K562 (cell line): Measurements from ENCODE around the gene TTC9B. TPM values are rescaled to one million over a fixed set of nuclear protein-coding genes. Genes with fewer than 3 reads are reported as not detected.

Experiments
- CBFA2T3 ChIP-seq: fragments of 450-650 bp; IDR thresholded peaks from 2 replicates; pipeline ENCODE4 v1.6.1; 2017
- DMBX1 ChIP-seq: fragments of 250-450 bp; sonication (Bioruptor Pico); IDR thresholded peaks from 2 replicates; pipeline ENCODE4 v1.8.0; 2022; ENCODE audit warnings: inconsistent platforms, mild to moderate bottlenecking, moderate library complexity, borderline replicate concordance
- EGR1 ChIP-seq: fragments of 450-650 bp; conservative IDR thresholded peaks from 2 replicates; pipeline ENCODE4 v1.6.1; 2017; ENCODE audit warnings: mild to moderate bottlenecking
- ETV6 ChIP-seq, 3 experiments: fragments of 150-350 bp in 1 of 3; sonication (generic) in 1 of 3; formaldehyde crosslinking in 1 of 3; IDR thresholded peaks; 2 replicates each; pipeline versions ENCODE4 v1.6.1 to v1.8.0; 2014 to 2022; ENCODE audit warnings: borderline replicate concordance in 2 of 3, low read depth in 2 of 3, antibody characterized with exemption in 1 of 3, low read length in 1 of 3, mild to moderate bottlenecking in 1 of 3, missing genetic modification reagents in 1 of 3
- FOXK1 ChIP-seq: sonication (generic); formaldehyde crosslinking; IDR thresholded peaks from 2 replicates; pipeline ENCODE4 v1.8.0; 2022; ENCODE audit warnings: missing genetic modification reagents, mild to moderate bottlenecking, borderline replicate concordance
- KDM1A ChIP-seq, 2 experiments: fragments of 450-650 bp; IDR thresholded peaks; 2 replicates each; pipeline ENCODE4 v1.6.1; 2016; ENCODE audit warnings: mild to moderate bottlenecking in 2 of 2
- MAFG ChIP-seq: fragments of 450-650 bp; conservative IDR thresholded peaks from 2 replicates; pipeline ENCODE4 v1.6.1; 2016; ENCODE audit warnings: missing genetic modification characterization, missing compliant biosample characterization
- MECOM ChIP-seq: fragments of 250-450 bp; sonication (Bioruptor Pico); IDR thresholded peaks from 2 replicates; pipeline ENCODE4 v1.8.0; 2022; ENCODE audit warnings: inconsistent platforms
- MEF2A ChIP-seq: IDR thresholded peaks from 2 replicates; pipeline ENCODE4 v1.6.1; 2011; ENCODE audit warnings: low read depth, mild to moderate bottlenecking, low read length, moderate library complexity; ENCODE audit not compliant: control insufficient read depth
- MTA3 ChIP-seq: fragments of 450-650 bp; formaldehyde crosslinking; IDR thresholded peaks from 2 replicates; pipeline ENCODE4 v1.6.1; 2017; ENCODE audit warnings: mild to moderate bottlenecking, borderline replicate concordance
- NCOR1 ChIP-seq: fragments of 450-650 bp; IDR thresholded peaks from 2 replicates; pipeline ENCODE4 v1.6.1; 2016; ENCODE audit warnings: mild to moderate bottlenecking, moderate library complexity
- POLR2AphosphoS5 ChIP-seq: IDR thresholded peaks from 2 replicates; pipeline ENCODE4 v1.6.1; 2011; ENCODE audit warnings: mild to moderate bottlenecking, low read depth, low read length, moderate library complexity; ENCODE audit not compliant: control insufficient read depth, insufficient read depth
- RBBP5 ChIP-seq: fragments of 200-600 bp; sonication (generic); IDR thresholded peaks from 2 replicates; pipeline ENCODE4 v1.6.1; 2012; ENCODE audit warnings: borderline replicate concordance, mild to moderate bottlenecking, low read length, control low read depth, inconsistent platforms; ENCODE audit not compliant: insufficient read depth, poor library complexity, severe bottlenecking
- SMAD1 ChIP-seq: fragments of 150-350 bp; IDR thresholded peaks from 2 replicates; pipeline ENCODE4 v1.6.1; 2014; ENCODE audit warnings: low read length, low read depth; ENCODE audit not compliant: partially characterized antibody
- SMAD2 ChIP-seq: fragments of 150-350 bp; IDR thresholded peaks from 2 replicates; pipeline ENCODE4 v1.6.1; 2014; ENCODE audit warnings: low read depth, mild to moderate bottlenecking, low read length
- SMARCB1 ChIP-seq: IDR thresholded peaks from 2 replicates; pipeline ENCODE4 v1.6.1; 2011; ENCODE audit warnings: improper control_type of control experiment, low read depth; ENCODE audit not compliant: insufficient read length
- SUPT5H ChIP-seq: fragments of 450-650 bp; IDR thresholded peaks from 2 replicates; pipeline ENCODE4 v1.6.1; 2016
- TBL1XR1 ChIP-seq, 2 experiments: IDR thresholded peaks; 2 replicates each; pipeline ENCODE4 v1.6.1; 2012; ENCODE audit warnings: improper control_type of control experiment in 2 of 2, low read length in 2 of 2, mild to moderate bottlenecking in 1 of 2
- TBP ChIP-seq: optimal IDR thresholded peaks from 2 replicates; pipeline ENCODE3; 2011; ENCODE audit warnings: low read depth, low read length, improper control_type of control experiment
- ZNF830 ChIP-seq: fragments of 250-450 bp; sonication (Bioruptor Pico); IDR thresholded peaks from 2 replicates; pipeline ENCODE4 v1.5.0; 2021; ENCODE audit warnings: mild to moderate bottlenecking
- polyA plus RNA-seq, 8 experiments: library from polyadenylated mRNA; depleted of rRNA in 4 of 8; stranded (reverse) in 5 of 8; unstranded in 3 of 8; fragments of >200 nt; fragmentation: Nextera tagmentation in 2 of 8; fragmentation: Illumina TruSeq in 1 of 8; extraction: Ambion mirVana in 2 of 8; extraction: Trizol in 1 of 8; gene quantifications; 2 replicates each; pipeline versions ENCODE4 v1.2.1 to v1.2.3, GENCODE V29; 2011 to 2014; ENCODE audit warnings: inconsistent platforms in 1 of 8, missing spikeins in 1 of 8
- total RNA-seq, 7 experiments: library from RNA; depleted of rRNA in 6 of 7; stranded (reverse); fragments of >200 nt in 6 of 7; fragmentation: Illumina TruSeq in 2 of 7; extraction: Trizol in 2 of 7; gene quantifications; 2 replicates each; pipeline versions ENCODE4 v1.2.1 to v1.2.3, GENCODE V29; 2011 to 2021; ENCODE audit warnings: low replicate concordance in 1 of 7
- TF ChIP-seq, protein P1 (sequence below): fragments of 250-450 bp; sonication (Bioruptor Pico); IDR thresholded peaks from 2 replicates; pipeline ENCODE4 v1.5.0; 2020; ENCODE audit warnings: mild to moderate bottlenecking, borderline replicate concordance
- TF ChIP-seq, protein P2 (sequence below), 2 experiments: fragments of 450-650 bp; conservative IDR thresholded peaks; 2 replicates each; pipeline ENCODE4 v1.6.1; 2017; ENCODE audit warnings: mild to moderate bottlenecking in 2 of 2, moderate library complexity in 2 of 2
- TF ChIP-seq, protein P3 (sequence below), 2 experiments: IDR thresholded peaks in 1 of 2; conservative IDR thresholded peaks in 1 of 2; 2 replicates each; pipeline ENCODE4 v1.6.1; 2016; ENCODE audit warnings: low read depth in 2 of 2, mild to moderate bottlenecking in 1 of 2, missing compliant biosample characterization in 1 of 2, missing genetic modification characterization in 1 of 2, moderate library complexity in 1 of 2

The TTC9B gene
- total and polyA plus RNA-seq, 9 of the 15 experiments (the other 6 are each of a cell fraction or from before 2014, with no cell fraction given) = 0.06 to 0.14 TPM; not detected in 7

DNA sequence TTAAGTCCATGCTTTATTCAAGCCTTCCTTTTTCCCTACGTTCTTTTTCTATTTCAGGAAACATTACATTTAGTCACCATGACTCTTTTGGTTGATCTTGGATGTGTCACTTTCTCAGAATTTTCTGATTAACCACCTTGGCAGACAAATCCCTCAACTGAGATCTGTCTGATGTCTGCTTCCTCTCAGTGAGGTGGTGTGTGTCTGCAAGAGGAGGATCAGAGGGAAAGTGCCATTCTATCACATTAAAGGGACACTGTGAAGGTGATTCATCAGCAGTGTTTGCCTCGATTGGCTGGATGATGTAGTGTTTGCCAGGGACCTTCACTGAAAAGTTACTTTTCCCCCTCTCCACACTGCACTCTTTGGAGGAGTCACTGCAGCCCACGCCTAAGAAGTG is 11.3 kb upstream of the TTC9B start (continued):
- TF ChIP-seq MTA3 (no peak), ETV6 (IDR thresholded peaks at IDR 0.05; ENCODE audit: borderline replicate concordance in 1 of 2, low read depth in 2 of 2, low read length in 1 of 2) (no peak), ETV6 (CRISPR knock-in tag; IDR thresholded peaks at IDR 0.05; ENCODE audit: borderline replicate concordance) (no peak), SMAD1 (no peak), DMBX1 (no peak), ZNF830 (CRISPR knock-in tag) (no peak), MEF2A (peak; percentile 52; the same call in 1 of the 2 replicates), MECOM (CRISPR knock-in tag) (no peak), RBBP5 (no peak), TBL1XR1 (IDR thresholded peaks at IDR 0.05; ENCODE audit: low read length in 2 of 2) (no peak), SUPT5H (peak; percentile 21), TBP (no peak), SMAD2 (no peak), FOXK1 (CRISPR knock-in tag) (no peak), CBFA2T3 (peak; percentile 54), EGR1 (0 out of 2 replicates have a peak, but pooled peaks have one; percentile 9), POLR2AphosphoS5 (peak; percentile 45; the same call in 1 of the 2 replicates), SMARCB1 (no peak), KDM1A (IDR thresholded peaks at IDR 0.05) (0 out of 4 replicates have a peak, but pooled peaks of 1 of the 2 experiments have one; percentile 13), MAFG (tag) (no peak), NCOR1 (peak; percentile 37; the same call in 1 of the 2 replicates)
- TF ChIP-seq, protein P1, sequence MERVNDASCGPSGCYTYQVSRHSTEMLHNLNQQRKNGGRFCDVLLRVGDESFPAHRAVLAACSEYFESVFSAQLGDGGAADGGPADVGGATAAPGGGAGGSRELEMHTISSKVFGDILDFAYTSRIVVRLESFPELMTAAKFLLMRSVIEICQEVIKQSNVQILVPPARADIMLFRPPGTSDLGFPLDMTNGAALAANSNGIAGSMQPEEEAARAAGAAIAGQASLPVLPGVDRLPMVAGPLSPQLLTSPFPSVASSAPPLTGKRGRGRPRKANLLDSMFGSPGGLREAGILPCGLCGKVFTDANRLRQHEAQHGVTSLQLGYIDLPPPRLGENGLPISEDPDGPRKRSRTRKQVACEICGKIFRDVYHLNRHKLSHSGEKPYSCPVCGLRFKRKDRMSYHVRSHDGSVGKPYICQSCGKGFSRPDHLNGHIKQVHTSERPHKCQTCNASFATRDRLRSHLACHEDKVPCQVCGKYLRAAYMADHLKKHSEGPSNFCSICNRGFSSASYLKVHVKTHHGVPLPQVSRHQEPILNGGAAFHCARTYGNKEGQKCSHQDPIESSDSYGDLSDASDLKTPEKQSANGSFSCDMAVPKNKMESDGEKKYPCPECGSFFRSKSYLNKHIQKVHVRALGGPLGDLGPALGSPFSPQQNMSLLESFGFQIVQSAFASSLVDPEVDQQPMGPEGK = no peak
- TF ChIP-seq, protein P2, sequence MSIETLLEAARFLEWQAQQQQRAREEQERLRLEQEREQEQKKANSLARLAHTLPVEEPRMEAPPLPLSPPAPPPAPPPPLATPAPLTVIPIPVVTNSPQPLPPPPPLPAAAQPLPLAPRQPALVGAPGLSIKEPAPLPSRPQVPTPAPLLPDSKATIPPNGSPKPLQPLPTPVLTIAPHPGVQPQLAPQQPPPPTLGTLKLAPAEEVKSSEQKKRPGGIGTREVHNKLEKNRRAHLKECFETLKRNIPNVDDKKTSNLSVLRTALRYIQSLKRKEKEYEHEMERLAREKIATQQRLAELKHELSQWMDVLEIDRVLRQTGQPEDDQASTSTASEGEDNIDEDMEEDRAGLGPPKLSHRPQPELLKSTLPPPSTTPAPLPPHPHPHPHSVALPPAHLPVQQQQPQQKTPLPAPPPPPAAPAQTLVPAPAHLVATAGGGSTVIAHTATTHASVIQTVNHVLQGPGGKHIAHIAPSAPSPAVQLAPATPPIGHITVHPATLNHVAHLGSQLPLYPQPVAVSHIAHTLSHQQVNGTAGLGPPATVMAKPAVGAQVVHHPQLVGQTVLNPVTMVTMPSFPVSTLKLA (conservative IDR thresholded peaks at IDR 0.05) = no peak
- TF ChIP-seq, protein P3, sequence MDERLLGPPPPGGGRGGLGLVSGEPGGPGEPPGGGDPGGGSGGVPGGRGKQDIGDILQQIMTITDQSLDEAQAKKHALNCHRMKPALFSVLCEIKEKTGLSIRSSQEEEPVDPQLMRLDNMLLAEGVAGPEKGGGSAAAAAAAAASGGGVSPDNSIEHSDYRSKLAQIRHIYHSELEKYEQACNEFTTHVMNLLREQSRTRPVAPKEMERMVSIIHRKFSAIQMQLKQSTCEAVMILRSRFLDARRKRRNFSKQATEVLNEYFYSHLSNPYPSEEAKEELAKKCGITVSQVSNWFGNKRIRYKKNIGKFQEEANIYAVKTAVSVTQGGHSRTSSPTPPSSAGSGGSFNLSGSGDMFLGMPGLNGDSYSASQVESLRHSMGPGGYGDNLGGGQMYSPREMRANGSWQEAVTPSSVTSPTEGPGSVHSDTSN (CRISPR knock-in tag; IDR thresholded peaks at IDR 0.05; ENCODE audit: low read depth) = no peak
- TF ChIP-seq, protein P3 (tag; conservative IDR thresholded peaks at IDR 0.05; ENCODE audit: low read depth) = no peak
